ENCODE measurements around the gene MYH11. TPM values are rescaled to one million over a fixed set of nuclear protein-coding genes. Genes with fewer than 3 reads are reported as not detected.

The MYH11 gene
- total RNA-seq, 1 donor from 2014 or later = 694 TPM

DNA sequence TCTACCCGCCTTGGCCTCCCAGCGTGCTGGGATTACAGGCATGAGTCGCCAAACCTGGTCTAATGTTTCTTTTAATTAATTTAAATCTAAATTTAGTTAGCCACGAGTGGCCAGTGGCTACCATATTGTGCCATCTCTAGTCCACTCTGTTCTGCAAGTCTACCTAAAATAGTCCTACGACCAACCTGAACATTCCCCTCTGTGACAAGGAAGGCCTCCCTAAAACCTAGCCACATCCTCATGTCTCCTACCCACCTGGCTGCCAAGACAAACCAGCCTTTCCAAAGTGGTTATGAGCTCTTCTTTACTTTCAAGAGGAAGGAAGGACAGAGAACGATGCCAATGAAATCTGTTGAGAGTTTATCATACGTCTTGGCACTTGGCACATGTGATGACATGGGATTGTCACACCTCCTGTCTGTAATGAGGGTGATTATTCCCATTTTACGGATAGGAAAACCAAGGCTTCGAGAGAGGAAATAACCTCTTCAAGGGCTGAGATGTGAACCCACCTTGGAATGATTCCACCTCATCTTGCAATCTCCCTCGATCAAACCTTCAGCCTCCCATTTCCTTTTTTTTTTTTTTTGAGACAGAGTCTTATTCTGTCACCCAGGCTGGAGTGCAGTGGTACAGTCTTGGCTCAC is 19.7 kb downstream of the MYH11 start:
- H3K36me3 ChIP-seq = peaks cover 44 to 54% of the 10 kb centered on the region in 2 donors
- peak overlapping the region; percentile 77 to 90 for H3K27ac ChIP-seq
- intact Hi-C loops (cut with DNase I) = no loop called here
- H3K27me3 ChIP-seq = no peaks in the 10 kb centered on the region
- H3K4me3 ChIP-seq = peak overlapping the region in 1 of 2 donors; percentile 23
- DNase-seq (ENCODE audit: low spot score in 2 of 2) = no peak
- peaks cover 30 to 61% of the 10 kb centered on the region in 2 donors for H3K4me1 ChIP-seq
- TF ChIP-seq, protein P1, sequence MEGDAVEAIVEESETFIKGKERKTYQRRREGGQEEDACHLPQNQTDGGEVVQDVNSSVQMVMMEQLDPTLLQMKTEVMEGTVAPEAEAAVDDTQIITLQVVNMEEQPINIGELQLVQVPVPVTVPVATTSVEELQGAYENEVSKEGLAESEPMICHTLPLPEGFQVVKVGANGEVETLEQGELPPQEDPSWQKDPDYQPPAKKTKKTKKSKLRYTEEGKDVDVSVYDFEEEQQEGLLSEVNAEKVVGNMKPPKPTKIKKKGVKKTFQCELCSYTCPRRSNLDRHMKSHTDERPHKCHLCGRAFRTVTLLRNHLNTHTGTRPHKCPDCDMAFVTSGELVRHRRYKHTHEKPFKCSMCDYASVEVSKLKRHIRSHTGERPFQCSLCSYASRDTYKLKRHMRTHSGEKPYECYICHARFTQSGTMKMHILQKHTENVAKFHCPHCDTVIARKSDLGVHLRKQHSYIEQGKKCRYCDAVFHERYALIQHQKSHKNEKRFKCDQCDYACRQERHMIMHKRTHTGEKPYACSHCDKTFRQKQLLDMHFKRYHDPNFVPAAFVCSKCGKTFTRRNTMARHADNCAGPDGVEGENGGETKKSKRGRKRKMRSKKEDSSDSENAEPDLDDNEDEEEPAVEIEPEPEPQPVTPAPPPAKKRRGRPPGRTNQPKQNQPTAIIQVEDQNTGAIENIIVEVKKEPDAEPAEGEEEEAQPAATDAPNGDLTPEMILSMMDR (IDR thresholded peaks at IDR 0.05) = no peak
- no peaks in the 10 kb centered on the region for H3K9me3 ChIP-seq

DNA sequence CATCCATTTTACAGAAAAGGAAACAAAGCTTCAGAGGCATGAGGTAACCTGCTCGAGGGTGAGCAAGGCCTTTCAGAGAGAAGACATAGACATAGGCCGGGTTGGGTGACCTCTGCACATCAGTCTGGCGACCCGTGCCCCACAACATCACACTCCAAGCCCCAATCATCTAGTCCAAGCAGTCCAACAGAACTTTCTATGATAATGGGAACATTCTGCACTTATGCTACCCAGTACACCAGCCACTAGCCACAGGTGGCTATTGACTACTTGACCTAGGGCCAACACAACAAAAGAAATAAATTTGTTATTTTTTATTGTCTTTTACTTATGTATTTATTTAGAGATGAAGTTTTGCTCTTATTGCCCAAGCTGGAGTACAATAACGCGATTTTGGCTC is 20.8 kb downstream of the MYH11 start:
- H3K4me3 ChIP-seq = peak overlapping the region in 1 of 2 donors; percentile 39
- peaks cover 25 to 62% of the 10 kb centered on the region in 2 donors for H3K4me1 ChIP-seq
- H3K36me3 ChIP-seq = peaks cover 39 to 54% of the 10 kb centered on the region in 2 donors
- H3K27me3 ChIP-seq = no peaks in the 10 kb centered on the region
- TF ChIP-seq, protein P1 (IDR thresholded peaks at IDR 0.05) = no peak
- DNase-seq (ENCODE audit: low spot score in 2 of 2) = no peak
- intact Hi-C loops (cut with DNase I) = no loop called here
- peak overlapping the region; percentile 77 to 90 for H3K27ac ChIP-seq
- H3K9me3 ChIP-seq = no peaks in the 10 kb centered on the region

DNA sequence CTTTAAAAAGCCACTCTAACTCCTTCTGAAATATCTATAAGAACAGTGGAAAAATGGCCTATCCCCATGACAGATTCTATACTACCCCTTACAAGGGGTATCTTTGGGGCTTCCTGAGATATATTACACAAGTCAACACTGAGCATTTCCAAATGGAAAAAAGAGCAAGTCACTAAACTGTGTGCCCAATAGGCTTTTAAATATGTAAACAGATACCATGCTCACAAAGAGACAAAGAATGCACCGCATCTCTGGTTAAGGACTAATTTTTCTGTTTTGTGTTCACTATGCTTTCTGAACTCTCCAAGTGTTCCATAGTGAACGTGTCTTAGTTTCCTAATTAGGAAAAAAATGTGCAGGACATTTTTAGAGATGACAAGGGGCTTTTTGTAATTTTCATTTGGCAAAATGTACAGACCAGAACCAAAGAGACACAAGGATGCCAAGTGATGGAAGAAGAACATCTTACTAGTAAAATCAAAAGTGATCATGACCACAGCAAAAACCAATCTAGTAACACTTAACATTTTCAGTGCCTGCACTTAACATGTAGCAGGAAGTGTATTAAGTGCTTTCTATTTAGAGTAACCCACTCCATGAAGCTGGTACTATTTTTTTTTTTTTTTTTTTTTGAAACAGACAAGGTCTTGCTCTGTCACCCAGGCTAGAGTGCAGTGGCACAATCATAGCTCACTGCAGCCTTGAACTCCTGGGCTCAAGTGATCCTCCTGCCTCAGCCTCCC is 21.5 kb downstream of the MYH11 start:
- intact Hi-C loops (cut with DNase I) = no loop called here
- no peaks in the 10 kb centered on the region for H3K27me3 ChIP-seq
- peak overlapping the region in 1 of 2 donors; percentile 39 for H3K4me3 ChIP-seq
- H3K9me3 ChIP-seq = no peaks in the 10 kb centered on the region
- peaks cover 26 to 63% of the 10 kb centered on the region in 2 donors for H3K4me1 ChIP-seq
- H3K36me3 ChIP-seq = peaks cover 47 to 58% of the 10 kb centered on the region in 2 donors
- peak overlapping the region; percentile 77 to 90 for H3K27ac ChIP-seq
- TF ChIP-seq, protein P1 (IDR thresholded peaks at IDR 0.05) = no peak
- DNase-seq (ENCODE audit: low spot score in 2 of 2) = no peak

DNA sequence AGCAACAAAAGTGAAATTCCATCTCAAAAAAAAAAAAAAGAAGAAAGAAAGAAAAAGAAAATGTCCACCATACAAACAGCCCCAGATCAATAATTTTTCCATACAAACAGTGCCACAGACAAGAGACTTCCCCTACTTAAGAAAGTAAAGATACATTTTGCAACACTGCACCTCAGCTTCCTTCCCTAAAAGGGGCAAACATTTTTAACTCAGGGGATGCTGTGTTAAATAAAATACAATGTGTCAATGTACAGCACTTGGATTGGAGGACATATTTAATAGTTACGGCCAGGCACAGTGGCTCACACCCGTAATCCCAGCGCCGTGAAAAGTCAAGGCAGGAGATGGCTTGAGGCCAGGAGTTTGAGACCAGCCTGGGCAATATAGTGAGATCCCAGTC is 22.3 kb downstream of the MYH11 start:
- no peaks in the 10 kb centered on the region for H3K27me3 ChIP-seq
- no peak for DNase-seq (ENCODE audit: low spot score in 2 of 2)
- peak overlapping the region in 1 of 2 donors; percentile 39 for H3K4me3 ChIP-seq
- H3K9me3 ChIP-seq = no peaks in the 10 kb centered on the region
- H3K4me1 ChIP-seq = peaks cover 25 to 63% of the 10 kb centered on the region in 2 donors
- H3K36me3 ChIP-seq = peaks cover 47 to 53% of the 10 kb centered on the region in 2 donors
- intact Hi-C loops (cut with DNase I) = no loop called here
- peak overlapping the region; percentile 77 to 90 for H3K27ac ChIP-seq
- TF ChIP-seq, protein P1 (IDR thresholded peaks at IDR 0.05) = no peak

DNA sequence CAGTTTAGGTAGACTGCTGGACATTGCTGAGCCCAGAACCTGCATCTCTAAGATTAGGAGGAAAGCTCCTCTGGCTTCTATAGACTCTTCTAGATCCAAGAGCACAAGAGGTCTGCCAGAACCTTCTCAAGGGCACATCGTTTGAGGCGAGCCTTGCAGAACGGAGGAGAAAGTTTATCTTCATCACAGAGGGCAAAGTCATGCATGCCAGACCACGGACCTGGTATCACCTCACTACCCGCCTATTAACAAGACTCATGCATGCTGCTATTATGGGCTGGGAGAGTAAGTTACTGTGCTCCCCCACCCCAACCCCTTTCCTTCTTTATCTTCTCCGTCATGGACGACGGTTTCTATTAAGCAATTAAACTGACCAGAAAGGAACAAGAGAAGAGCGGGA is 23.3 kb downstream of the MYH11 start:
- intact Hi-C loops (cut with DNase I) = no loop called here
- H3K9me3 ChIP-seq = no peaks in the 10 kb centered on the region
- no peak for DNase-seq (ENCODE audit: low spot score in 2 of 2)
- TF ChIP-seq, protein P1 (IDR thresholded peaks at IDR 0.05) = no peak
- H3K27ac ChIP-seq = peak overlapping the region; percentile 77 to 90
- no peaks in the 10 kb centered on the region for H3K27me3 ChIP-seq
- peaks cover 43 to 50% of the 10 kb centered on the region in 2 donors for H3K36me3 ChIP-seq
- peak overlapping the region in 1 of 2 donors; percentile 39 for H3K4me3 ChIP-seq
- peaks cover 22 to 64% of the 10 kb centered on the region in 2 donors for H3K4me1 ChIP-seq
